HG03457 (cell line): ENCODE results near the gene FBXO21.
"Not testable (repeated sequence)": the region's sequence is repeated elsewhere in the genome, so short reads cannot be mapped to it uniquely, and the experiment has no call there.

Source experiments
- ATAC-seq: cut with Tn5 transposase; IDR thresholded peaks from one replicate; pipeline ENCODE4 v1.9.1; 2021; ENCODE audit warnings: moderate number of reproducible peaks; ENCODE audit not compliant: unreplicated experiment

The FBXO21 gene

GRCh38 chr12:117202033-117202432 is 11.8 kb upstream of the FBXO21 start:
- no peak for ATAC-seq

DNA sequence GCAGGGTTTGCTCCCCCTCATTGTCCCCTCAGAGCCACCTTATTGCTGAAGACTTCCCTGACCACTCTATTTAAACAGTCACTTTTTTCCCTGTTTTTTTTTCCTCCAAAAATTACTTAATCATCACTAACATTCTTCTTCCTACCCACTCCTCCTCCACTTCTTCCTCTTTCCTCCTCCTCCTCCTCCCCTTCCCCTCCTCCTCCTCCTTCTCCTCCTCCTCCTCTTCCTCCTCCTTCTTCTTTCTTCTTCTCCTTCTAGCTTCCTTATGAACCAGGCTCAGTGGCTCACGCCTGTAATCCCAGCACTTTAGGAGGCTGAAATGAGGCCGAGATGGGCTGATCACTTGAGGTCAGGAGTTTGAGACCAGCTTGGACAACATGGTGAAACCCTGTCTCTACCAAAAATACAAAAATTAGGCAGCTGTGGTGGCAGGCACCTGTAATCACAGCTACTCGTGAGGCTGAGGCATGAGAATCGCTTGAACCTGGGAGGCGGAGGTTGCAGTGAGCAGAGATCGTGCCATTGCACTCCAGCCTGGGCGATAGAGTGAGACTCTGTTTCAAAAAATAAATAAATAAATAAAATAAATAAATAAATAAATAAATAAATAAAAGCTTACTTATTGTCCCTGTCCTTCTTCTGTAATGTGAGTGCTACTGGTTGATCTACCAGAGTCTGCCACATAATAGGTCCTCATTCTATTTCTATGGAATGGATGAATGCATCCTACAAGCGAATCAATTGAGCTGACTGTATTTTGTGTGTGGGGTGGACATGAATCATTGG is 9.9 kb upstream of the FBXO21 start:
- not testable (repeated sequence) for ATAC-seq

DNA sequence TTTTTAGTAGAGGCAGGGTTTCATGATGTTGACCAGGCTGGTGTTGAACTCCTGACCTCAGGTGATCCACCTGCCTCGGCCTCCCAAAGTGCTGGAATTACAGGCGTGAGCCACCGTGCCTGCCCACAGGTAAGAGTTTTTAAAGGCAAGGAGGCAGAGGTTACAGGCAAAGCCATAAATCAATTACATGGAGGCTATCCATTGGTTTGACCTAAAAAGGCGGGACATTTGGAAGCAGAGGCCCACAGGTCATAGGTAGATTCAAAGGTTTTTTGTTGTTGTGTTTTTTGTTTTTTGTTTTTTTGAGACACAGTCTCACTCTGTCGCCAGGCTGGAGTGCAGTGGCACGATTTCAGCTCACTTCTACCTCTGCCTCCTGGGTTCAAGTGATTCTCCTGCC is 6.1 kb upstream of the FBXO21 start:
- not testable (repeated sequence) for ATAC-seq

GRCh38 chr12:117195027-117195426 is 4.8 kb upstream of the FBXO21 start:
- not testable (repeated sequence) for ATAC-seq

DNA sequence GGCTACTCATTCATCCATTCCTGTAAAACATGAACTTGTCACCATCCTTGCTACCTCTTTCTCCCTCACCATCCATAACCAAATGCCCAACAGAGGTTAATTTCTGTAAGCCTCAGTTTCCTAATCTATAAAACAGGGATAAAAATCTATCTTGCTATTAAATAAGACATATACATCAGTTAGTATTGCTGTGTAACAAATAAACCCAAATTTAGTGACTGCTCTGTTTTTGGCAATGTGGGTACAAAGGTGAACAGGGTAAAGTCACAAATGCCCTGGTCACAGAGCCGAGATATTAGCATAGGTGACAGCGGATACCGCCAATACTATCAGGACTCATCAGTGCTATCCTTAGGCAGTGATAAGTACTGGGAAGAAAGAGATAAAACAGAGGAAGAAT is 3.6 kb upstream of the FBXO21 start:
- ATAC-seq = no peak

GRCh38 chr12:117192581-117192980 is 2.3 kb upstream of the FBXO21 start:
- ATAC-seq = not testable (repeated sequence)

GRCh38 chr12:117192057-117192456 is 1.8 kb upstream of the FBXO21 start:
- ATAC-seq = no peak

DNA sequence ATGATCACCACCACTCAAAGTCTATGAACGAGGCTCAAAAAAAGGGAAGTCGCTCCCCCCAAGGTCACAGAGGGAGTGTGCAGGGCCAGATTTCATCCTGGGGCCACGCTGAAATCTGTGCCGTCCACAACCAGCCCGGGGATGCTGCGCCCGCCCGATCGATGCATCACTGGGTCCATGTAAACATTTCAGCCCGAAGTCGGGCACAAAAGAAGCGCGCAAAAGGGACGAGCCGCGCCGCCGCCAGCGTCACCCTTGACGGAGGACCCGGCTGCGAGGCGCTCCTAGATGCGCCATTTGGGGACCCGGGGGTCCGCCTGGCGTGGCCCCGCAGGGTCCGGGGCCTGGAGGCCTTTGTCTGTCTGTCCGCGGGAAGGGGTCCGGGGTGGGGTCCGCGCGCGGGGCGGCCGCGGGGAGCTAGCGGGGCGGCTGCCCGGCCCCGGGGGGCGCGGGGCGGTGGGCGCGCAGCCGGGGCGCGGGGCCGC is 503 bp downstream of the FBXO21 start:
- peak; percentile 41 for ATAC-seq

DNA sequence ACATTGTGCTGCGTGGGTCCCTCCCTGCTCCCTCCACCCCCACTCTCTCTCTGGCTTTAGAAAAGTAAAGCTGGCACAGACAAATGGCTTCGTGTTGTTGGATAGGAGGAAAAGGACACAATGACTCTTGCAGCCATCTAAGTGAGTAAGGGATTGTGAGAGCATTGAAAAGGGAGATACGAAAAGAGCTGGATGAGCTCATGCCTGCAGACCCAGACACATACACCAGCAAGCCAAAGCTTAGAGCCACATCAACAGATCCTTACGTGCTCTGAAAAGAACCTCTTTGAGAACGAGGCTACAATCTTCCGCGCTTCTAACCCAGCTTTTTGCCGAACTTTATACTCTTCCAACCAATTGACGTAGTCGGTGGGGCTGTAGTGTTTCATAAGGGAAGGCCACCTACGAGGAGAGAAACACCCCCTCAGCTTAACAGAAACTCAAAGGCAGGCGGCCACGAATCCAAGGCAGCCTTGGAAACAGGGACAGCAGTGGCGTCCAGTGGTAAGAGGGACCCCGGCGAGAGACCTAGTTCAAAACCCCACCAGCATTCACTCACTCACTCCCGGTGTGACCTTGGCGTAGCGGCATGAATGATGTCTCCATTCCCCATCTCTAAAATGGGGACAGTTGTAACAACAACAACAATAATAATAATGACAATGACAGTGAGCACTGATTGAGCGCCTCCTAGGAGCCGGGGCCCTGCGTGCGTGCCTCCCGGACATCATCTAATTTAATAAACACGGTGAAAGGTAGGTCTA is 1.1 kb downstream of the FBXO21 start:
- ATAC-seq = no peak

GRCh38 chr12:117188121-117188665 is 2.1 kb downstream of the FBXO21 start:
- ATAC-seq = no peak

DNA sequence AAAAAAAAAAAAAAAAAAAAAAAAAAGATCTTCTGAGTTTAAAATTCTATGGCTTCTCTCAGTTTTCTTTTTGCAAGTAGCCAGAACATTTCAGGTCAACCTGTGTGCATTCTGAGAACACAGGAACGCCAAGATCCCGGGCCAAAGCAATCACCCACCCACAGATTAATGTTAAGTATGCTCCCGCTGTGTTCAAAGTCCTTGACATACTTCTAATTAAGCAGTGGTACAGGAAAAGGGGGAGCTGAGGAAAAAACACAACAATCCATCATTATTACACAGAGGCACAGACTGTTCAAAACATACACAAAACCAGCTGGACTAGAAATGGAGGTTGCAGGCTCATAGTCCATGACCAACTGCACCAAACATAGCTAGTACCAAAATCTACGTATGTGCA is 2.8 kb downstream of the FBXO21 start:
- no peak for ATAC-seq

DNA sequence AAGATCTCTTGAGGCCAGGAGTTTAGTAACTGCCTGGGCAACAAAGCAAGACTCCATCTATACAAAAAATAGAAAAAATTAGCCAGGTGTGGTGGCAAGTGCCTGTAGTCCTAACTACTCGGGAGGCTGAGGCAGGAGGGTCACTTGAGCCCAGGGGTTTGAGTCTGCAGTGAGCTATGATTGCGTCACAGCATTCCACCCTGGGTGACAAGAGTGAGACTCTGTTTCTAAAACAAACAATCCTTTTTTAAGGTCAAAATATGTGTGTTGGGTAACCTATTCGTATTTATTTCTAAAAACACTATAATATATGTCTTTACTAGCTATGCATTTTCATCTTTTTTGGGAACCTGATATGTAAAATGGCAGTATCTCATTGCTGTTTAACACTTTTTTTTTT is 7.4 kb downstream of the FBXO21 start:
- no peak for ATAC-seq

DNA sequence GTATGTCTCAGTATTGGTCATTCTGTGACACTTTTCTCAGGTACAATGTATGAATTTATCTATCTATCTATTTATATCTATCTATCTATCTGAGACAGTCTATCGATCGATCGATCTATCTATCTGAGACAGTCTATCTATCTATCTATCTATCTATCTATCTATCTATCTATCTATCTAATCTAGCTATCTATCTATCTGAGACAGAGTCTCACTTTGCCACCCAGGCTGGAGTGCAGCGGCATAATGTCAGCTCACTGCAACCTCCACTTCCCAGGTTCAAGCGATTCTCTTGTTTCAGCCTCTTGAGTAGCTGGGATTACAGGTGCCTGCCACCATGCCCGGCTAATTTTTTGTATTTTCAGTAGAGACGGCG is 8.8 kb downstream of the FBXO21 start:
- ATAC-seq = not testable (repeated sequence)

GRCh38 chr12:117180758-117181467 is 9.4 kb downstream of the FBXO21 start:
- no peak for ATAC-seq

DNA sequence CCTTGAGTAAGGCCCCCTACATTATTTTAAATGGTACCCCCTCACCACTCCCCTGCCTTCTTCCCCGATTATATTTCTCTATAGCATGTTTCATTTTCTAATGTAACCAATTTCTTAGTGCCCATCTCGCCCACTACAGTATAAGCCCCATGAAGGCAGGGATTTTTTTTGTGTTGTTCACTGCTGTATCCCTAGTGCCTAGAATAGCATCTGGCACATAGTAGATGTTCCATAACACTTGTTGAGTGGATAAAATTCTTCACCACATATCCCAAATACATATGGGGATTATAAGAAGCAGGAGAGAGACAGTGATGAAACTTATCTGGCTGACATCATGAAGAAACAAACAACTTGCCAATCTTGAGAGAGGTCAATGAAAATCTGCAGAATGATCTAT is 11.5 kb downstream of the FBXO21 start:
- no peak for ATAC-seq

DNA sequence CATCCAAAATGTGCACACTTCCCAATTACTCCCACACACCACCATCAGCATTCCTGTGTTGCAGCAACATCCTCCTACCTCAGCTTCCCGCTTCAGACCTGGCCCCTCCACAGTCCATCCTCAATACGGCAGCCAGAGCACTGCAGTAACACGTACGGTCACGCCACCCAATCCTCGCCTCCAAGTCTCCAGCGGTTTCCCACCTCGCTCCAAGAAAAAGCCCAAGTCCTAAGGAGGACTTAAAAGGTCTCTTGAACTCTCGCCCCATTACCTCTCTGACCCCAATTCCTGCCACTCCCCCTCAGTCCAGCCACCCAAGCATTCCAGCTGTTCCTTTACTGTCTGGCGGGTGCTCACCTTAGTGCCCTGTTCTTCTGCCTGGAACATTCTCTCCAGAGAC is 12.0 kb downstream of the FBXO21 start:
- no peak for ATAC-seq

DNA sequence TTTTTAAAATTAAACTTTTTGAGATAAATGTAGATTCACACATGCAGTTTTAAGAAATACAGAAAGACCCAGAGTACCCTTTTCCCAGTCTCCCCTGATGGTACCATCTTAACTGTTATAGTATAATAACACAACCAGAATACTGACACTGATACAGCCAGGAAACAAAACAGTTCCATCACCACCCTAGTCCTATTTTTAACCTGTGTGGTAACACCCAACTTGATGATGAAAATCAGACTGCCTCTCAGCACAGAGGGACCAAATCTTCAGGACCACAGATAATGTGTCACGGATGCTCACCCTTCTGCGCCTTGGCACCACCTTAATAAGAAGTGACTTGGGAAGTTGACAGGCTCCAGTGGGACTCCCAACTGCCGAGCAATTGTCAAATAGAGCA is 18.1 kb downstream of the FBXO21 start:
- ATAC-seq = no peak

DNA sequence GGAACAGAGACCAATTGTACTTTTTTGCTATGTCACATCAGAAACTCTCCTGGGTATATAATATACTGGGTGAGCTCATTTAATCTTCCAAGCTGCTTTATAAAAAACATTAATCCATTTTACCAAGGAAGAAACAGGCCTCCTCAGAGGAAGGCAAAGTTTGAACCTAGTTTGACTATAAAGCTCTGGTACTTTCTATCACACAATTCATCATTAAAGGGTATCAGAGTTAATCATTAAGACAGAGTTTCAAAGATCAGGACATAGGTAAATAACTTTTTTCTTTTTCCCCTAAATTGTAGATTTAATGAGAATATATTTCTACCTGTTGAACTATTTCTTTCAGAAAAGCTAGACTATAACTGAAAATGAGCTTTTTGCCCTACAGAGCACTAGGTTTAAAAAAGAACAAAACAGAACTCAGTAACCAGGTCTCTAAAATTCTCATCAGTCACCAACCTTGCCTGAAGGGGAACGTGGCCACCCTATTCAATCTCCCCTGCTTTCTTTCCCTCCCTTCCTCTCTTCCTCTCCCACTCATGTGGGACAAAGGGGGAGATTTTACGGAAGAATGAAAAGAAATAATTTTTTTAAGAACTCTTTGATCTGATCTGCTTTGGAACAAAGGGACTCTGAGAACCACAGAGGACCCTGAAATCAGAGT is 18.6 kb downstream of the FBXO21 start:
- ATAC-seq = no peak

DNA sequence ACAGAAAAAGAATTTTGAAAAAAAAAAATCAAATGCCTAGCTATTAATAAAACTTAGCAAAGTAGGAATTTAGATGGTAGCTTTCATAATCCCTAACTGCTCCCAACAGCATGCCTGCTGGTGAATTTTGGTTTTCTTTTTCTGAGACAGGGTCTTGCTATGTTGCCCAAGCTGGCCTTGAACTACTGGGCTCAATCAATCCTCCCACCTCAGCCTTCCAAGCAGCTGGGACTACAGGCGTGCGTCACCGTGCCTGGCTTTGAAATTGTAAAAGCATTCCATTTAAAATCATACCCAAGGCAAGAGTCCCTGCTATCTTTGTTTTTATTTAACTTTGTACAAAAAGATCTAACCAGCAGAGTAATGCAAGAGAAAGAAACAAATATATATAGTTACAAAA is 20.7 kb downstream of the FBXO21 start:
- no peak for ATAC-seq

- no peak for ATAC-seq
Measured at GRCh38 chr12:117168976-117169375, 21.3 kb downstream of the FBXO21 start.

DNA sequence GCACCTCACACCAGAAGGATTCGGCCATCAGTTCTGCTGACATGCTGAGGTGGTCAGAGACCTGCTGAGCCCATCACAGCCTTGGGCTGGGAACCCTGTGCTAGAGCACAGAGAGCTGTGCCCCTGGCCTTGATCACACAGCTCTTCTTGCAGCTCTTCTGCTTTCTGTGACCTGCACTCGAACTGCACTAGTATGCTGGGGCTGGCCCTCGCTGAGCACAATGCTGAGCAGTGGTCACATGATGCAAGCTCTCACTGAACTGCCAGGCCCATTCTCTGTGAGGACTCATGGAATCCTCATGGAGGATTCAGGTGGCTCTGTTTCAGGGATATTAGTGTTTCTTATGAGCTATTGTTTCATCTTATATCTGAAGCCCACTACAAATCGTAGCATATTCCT is 22.5 kb downstream of the FBXO21 start:
- no peak for ATAC-seq
